ENCODE results near the gene LRATD1.

Gene LRATD1

GRCh38 chr2:14623237-14623636, 9.3 kb upstream of the LRATD1 start:
- Histone ChIP-seq H3K79me2 (ENCODE audit: insufficient read depth, low read length) (no peaks in the 10 kb centered on the region), H3K27ac (ENCODE audit: low read depth, low read length, poor library complexity, severe bottlenecking) (no peak overlapping the region), H3K4me2 (ENCODE audit: low read length) (no peak overlapping the region), H3K4me3 (ENCODE audit: low read depth, low read length, poor library complexity, severe bottlenecking) (no peak overlapping the region), H3K4me1 (ENCODE audit: insufficient read depth, low read length, severe bottlenecking) (no peaks in the 10 kb centered on the region), H4K20me1 (ENCODE audit: insufficient read depth, low read length) (no peaks in the 10 kb centered on the region), H2AFZ (ENCODE audit: low read length) (no peak overlapping the region), H3F3A (ENCODE audit: insufficient read depth, low read length) (no peaks in the 10 kb centered on the region), H3K9me2 (ENCODE audit: low read depth, low read length) (no peaks in the 10 kb centered on the region), H3K9ac (ENCODE audit: low read length) (no peak overlapping the region), H3K36me3 (ENCODE audit: insufficient read depth, low read length) (no peaks in the 10 kb centered on the region), H3K9me3 (ENCODE audit: low read length) (no peaks in the 10 kb centered on the region), H3K27me3 (ENCODE audit: insufficient read depth, low read length) (no peaks in the 10 kb centered on the region)
- no peak for TF ChIP-seq CTCF (IDR thresholded peaks at IDR 0.05; ENCODE audit: low read length)
- TF ChIP-seq EZH2 (IDR thresholded peaks at IDR 0.05; ENCODE audit: borderline replicate concordance, low read length), result no peak

- no peak overlapping the region for H3K4me2 ChIP-seq (ENCODE audit: low read length)
- no peak overlapping the region for H3K4me3 ChIP-seq (ENCODE audit: low read depth, low read length, poor library complexity, severe bottlenecking)
Measured at GRCh38 chr2:14626873-14627272, 5.6 kb upstream of the LRATD1 start.

GRCh38 chr2:14628901-14629300, 3.6 kb upstream of the LRATD1 start:
- Histone ChIP-seq H3K27me3 (ENCODE audit: insufficient read depth, low read length) (no peaks in the 10 kb centered on the region), H3K79me2 (ENCODE audit: insufficient read depth, low read length) (no peaks in the 10 kb centered on the region), H3K27ac (ENCODE audit: low read depth, low read length, poor library complexity, severe bottlenecking) (no peak overlapping the region), H3K36me3 (ENCODE audit: insufficient read depth, low read length) (no peaks in the 10 kb centered on the region), H3K4me3 (ENCODE audit: low read depth, low read length, poor library complexity, severe bottlenecking) (no peak overlapping the region), H4K20me1 (ENCODE audit: insufficient read depth, low read length) (no peaks in the 10 kb centered on the region), H3K4me1 (ENCODE audit: insufficient read depth, low read length, severe bottlenecking) (no peaks in the 10 kb centered on the region), H2AFZ (ENCODE audit: low read length) (no peak overlapping the region), H3K9me3 (ENCODE audit: low read length) (no peaks in the 10 kb centered on the region), H3F3A (ENCODE audit: insufficient read depth, low read length) (no peaks in the 10 kb centered on the region), H3K9ac (ENCODE audit: low read length) (no peak overlapping the region), H3K9me2 (ENCODE audit: low read depth, low read length) (no peaks in the 10 kb centered on the region), H3K4me2 (ENCODE audit: low read length) (no peak overlapping the region)
- TF ChIP-seq EZH2 (IDR thresholded peaks at IDR 0.05; ENCODE audit: borderline replicate concordance, low read length), result no peak
- no peak for TF ChIP-seq CTCF (IDR thresholded peaks at IDR 0.05; ENCODE audit: low read length)

More at GRCh38 chr2:14626873-14627272, 5.6 kb upstream of the LRATD1 start:
- TF ChIP-seq EZH2 (IDR thresholded peaks at IDR 0.05; ENCODE audit: borderline replicate concordance, low read length) (no peak), CTCF (IDR thresholded peaks at IDR 0.05; ENCODE audit: low read length) (no peak)
- Histone ChIP-seq H3K36me3 (ENCODE audit: insufficient read depth, low read length) (no peaks in the 10 kb centered on the region), H3K79me2 (ENCODE audit: insufficient read depth, low read length) (no peaks in the 10 kb centered on the region), H3K27me3 (ENCODE audit: insufficient read depth, low read length) (no peaks in the 10 kb centered on the region), H3F3A (ENCODE audit: insufficient read depth, low read length) (no peaks in the 10 kb centered on the region), H2AFZ (ENCODE audit: low read length) (no peak overlapping the region), H3K9ac (ENCODE audit: low read length) (no peak overlapping the region), H3K9me2 (ENCODE audit: low read depth, low read length) (no peaks in the 10 kb centered on the region), H3K9me3 (ENCODE audit: low read length) (no peaks in the 10 kb centered on the region), H4K20me1 (ENCODE audit: insufficient read depth, low read length) (no peaks in the 10 kb centered on the region), H3K27ac (ENCODE audit: low read depth, low read length, poor library complexity, severe bottlenecking) (no peak overlapping the region), H3K4me1 (ENCODE audit: insufficient read depth, low read length, severe bottlenecking) (no peaks in the 10 kb centered on the region)

Measured in OCI-LY1 (cell line).